ENCODE measurements around the gene RIN2.

DNA sequence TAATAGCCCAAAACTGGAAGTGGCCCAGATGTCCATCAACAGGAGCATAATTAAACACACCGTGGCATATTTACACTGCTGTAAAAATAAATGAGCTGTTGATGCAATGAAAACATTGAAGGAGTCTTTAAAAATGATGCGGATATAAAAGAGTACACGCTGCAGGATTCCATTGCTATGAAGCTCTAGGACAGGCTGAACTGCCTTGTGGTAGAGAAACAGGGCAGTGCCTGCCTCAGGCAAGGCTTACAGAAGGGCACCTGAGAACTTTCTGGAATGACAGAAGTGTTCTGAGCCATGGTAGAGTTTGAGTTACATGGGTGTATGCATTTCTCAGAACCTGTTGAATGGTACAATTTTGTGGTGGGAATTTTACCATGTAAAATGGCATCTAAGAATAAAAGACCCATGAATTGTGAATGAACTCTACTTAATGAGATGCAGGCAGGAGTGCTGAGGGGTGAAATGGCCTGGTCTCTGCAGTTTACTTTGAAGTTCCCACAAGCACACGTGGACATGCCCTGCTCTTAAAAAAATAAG is 45.3 kb upstream of the RIN2 start:
- TF ChIP-seq, protein P1, sequence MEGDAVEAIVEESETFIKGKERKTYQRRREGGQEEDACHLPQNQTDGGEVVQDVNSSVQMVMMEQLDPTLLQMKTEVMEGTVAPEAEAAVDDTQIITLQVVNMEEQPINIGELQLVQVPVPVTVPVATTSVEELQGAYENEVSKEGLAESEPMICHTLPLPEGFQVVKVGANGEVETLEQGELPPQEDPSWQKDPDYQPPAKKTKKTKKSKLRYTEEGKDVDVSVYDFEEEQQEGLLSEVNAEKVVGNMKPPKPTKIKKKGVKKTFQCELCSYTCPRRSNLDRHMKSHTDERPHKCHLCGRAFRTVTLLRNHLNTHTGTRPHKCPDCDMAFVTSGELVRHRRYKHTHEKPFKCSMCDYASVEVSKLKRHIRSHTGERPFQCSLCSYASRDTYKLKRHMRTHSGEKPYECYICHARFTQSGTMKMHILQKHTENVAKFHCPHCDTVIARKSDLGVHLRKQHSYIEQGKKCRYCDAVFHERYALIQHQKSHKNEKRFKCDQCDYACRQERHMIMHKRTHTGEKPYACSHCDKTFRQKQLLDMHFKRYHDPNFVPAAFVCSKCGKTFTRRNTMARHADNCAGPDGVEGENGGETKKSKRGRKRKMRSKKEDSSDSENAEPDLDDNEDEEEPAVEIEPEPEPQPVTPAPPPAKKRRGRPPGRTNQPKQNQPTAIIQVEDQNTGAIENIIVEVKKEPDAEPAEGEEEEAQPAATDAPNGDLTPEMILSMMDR (IDR thresholded peaks at IDR 0.05) = no peak
- no peak for TF ChIP-seq POLR2A (IDR thresholded peaks at IDR 0.05)

All from thyroid gland (tissue), 4 donors.